Measurements from ENCODE around the gene ITGA2. TPM values are rescaled to one million over a fixed set of nuclear protein-coding genes. Genes with fewer than 3 reads are reported as not detected.

The ITGA2 gene
- total RNA-seq, 4 donors from 2014 or later: 5.0 to 22.5 (median 17.4) TPM

GRCh38 chr5:53099546-53099945 is 110.4 kb downstream of the ITGA2 start:
- no peaks in the 10 kb centered on the region for H3K9me3 ChIP-seq
- TF ChIP-seq POLR2A (IDR thresholded peaks at IDR 0.05) (no peak), CTCF (IDR thresholded peaks at IDR 0.05) (no peak)
- no peaks in the 10 kb centered on the region for H3K27me3 ChIP-seq

DNA sequence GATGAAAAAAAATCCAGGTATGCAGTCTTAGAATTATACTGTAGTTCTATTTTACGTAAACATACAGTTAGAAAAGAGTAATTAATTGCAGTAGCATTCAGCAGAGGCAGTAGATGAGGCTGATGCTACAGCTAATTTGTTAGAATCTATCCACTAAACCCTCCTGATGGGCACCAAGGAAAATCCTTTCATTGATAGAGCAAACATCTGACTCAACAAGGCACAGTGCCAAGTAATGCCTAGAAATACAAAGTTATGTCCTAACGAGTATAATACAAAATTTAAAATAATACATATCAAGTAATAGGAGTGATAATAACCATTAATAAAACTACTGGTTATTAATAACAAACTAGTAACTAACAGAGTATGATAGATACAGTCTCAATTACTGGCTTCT is 111.5 kb downstream of the ITGA2 start:
- Histone ChIP-seq H3K27ac (no peak overlapping the region), H3K27me3 (no peaks in the 10 kb centered on the region), H3K4me3 (no peak overlapping the region), H3K4me1 (no peaks in the 10 kb centered on the region), H3K9me3 (no peaks in the 10 kb centered on the region), H3K36me3 (peaks cover 0 to 69% (median 0%) of the 10 kb centered on the region in 3 donors)
- DNase-seq: no peak
- TF ChIP-seq POLR2A (IDR thresholded peaks at IDR 0.05): no peak
- no peak for TF ChIP-seq CTCF (IDR thresholded peaks at IDR 0.05)

More at GRCh38 chr5:53099546-53099945, 110.4 kb downstream of the ITGA2 start:
- Histone ChIP-seq H3K4me1 (no peaks in the 10 kb centered on the region), H3K27ac (no peak overlapping the region), H3K4me3 (no peak overlapping the region), H3K36me3 (peaks cover 0 to 69% (median 0%) of the 10 kb centered on the region in 3 donors)
- DNase-seq: no peak

DNA sequence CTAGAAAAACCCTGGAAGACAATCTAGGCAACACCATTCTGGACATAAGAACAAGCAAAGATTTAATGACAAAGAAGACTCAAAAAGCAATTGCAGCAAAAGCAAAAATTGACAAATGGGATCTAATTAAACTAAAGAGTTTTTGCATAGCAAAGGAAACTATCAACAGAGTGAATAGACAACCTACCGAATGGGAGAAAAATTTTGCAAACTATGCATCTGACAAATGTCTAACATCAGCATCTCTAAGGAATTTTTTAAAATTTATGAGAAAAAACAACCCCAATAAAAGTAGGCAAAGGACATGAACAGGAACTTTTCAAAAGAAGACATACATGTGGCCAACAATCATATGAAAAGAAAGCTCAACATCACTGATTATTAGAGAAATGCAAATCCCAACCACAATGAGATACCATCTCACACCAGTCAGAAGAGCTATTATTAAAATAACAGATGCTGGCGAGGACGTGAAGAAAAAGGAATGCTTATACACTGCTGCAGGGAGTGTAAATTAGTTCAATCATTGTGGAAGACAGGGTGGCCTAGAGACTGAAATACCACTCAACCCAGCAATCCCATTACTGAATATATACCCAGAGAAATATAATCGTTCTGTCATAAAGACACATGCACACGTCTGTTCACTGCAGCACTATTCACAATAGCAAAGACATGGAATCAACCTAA is 116.6 kb downstream of the ITGA2 start:
- no peak overlapping the region for H3K27ac ChIP-seq
- H3K4me1 ChIP-seq: peaks cover 0 to 26% (median 0%) of the 10 kb centered on the region in 4 donors
- no peaks in the 10 kb centered on the region for H3K27me3 ChIP-seq
- no peak overlapping the region for H3K4me3 ChIP-seq
- TF ChIP-seq POLR2A (IDR thresholded peaks at IDR 0.05) (no peak), CTCF (IDR thresholded peaks at IDR 0.05) (no peak)
- H3K9me3 ChIP-seq: no peaks in the 10 kb centered on the region
- peaks cover 0 to 29% (median 0%) of the 10 kb centered on the region in 3 donors for H3K36me3 ChIP-seq
- DNase-seq: no peak

DNA sequence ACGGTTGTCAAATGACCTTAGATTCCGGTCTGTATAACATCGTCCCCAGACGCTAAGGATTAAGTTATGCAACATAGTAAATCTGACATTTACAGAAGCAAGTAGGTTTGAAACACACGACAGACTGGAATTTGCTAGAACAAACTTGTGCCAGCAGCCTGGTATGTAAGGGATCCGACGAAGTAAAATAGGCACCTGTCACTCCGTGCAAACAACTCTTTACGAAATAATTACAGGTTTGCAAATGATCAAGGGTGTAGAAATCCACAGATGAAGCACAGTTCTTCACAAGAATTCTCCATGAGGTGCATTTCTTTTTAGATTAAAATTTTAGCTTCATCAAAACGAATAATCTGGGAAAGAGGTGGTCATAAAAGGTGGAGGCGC is 119.9 kb downstream of the ITGA2 start:
- Histone ChIP-seq H3K4me3 (peak overlapping the region; percentile 59 to 76 (median 73)), H3K4me1 (peaks cover 0 to 28% (median 0%) of the 10 kb centered on the region in 4 donors), H3K27me3 (no peaks in the 10 kb centered on the region), H3K36me3 (peaks cover 0 to under 1% (median 0%) of the 10 kb centered on the region in 3 donors), H3K9me3 (no peaks in the 10 kb centered on the region), H3K27ac (peak overlapping the region; percentile 73 to 87 (median 76))
- DNase-seq: no peak
- TF ChIP-seq POLR2A (IDR thresholded peaks at IDR 0.05) (no peak), CTCF (IDR thresholded peaks at IDR 0.05) (no peak)

DNA sequence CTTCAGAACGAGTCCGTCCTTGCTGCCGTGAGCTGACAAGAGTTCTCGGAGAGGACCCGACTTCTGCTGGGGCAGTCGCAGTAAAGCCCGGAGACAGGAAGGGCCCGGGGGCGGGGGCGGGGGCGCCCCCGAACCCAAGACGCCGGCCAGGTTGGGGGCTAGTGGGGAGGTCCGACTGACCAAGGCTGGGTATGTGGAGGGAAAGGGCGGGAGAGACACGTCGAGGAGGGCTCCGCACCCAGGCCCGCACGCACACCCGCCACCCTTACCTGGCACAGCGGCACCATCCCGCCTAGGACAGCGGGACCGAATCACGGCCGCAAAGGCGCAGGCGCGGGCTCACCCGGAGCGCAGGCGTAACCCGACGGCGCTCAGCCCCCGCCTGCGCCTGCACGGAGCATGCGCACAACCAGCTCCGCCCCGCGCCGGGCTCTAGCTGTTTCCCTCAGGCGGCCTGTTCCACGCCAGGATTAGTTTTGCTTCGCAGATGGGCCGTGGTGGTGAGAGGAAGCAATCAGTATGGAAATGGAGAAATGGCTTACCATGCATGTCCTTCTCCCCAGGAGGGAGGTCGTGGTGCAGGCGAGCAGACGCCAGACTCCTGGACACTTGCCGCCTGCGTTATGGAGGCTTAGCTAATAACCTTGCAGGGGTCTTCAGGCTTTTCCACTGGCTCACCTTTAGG is 120.4 kb downstream of the ITGA2 start, which contains the start of gene MOCS2:
TSS of gene MOCS2 (minus strand) at position 315 of the 685 bp plus-strand sequence. CDS start 2,583 bp downstream, outside the sequence.
- Histone ChIP-seq H3K4me3 (peak within 1 kb of the TSS; percentile 59 to 76 (median 73)), H3K9me3 (no peaks in the 10 kb centered on the region), H3K27ac (peak within 1 kb of the TSS; percentile 73 to 87 (median 76)), H3K27me3 (no peaks in the 10 kb centered on the region), H3K36me3 (no peaks in the 10 kb centered on the region), H3K4me1 (peaks cover 0 to 28% (median 0%) of the 10 kb centered on the region in 4 donors)
- peak; percentile 85 to 96 (median 93) for DNase-seq
- TF ChIP-seq CTCF (IDR thresholded peaks at IDR 0.05): no peak
- peak; percentile 71 to 76 for TF ChIP-seq POLR2A (IDR thresholded peaks at IDR 0.05)

All from Peyer's patch (tissue), 4 donors.